OCI-LY3 (cell line): ENCODE data around the gene CEP112.

Source experiments
- H2AFZ ChIP-seq: fragments of 200-600, 300-600 bp; shearing (Covaris generic); 2 replicates; pipeline ENCODE4 v1.6.0; 2014; ENCODE audit warnings: antibody characterized with exemption, low read depth, low read length
- H3K27ac ChIP-seq: fragments of 200-600, 300-600 bp; sonication (generic); 2 replicates; pipeline ENCODE4 v1.5.1; 2014; ENCODE audit warnings: mild to moderate bottlenecking, low read length, moderate library complexity, mixed read lengths
- H3K27me3 ChIP-seq: fragments of 200-600, 300-600 bp; sonication (generic); 2 replicates; pipeline ENCODE4 v1.6.1; 2014; ENCODE audit warnings: low read depth, low read length, mixed read lengths
- H3K36me3 ChIP-seq: fragments of 200-600, 300-600 bp; sonication (generic); replicated peaks from 2 replicates; pipeline ENCODE3; 2014; ENCODE audit warnings: low read depth, low read length, mixed read lengths
- H3K4me1 ChIP-seq: fragments of 300-600, 200-600 bp; sonication (generic); 2 replicates; pipeline ENCODE4 v1.6.1; 2014; ENCODE audit warnings: low read length, mixed read lengths
- H3K4me2 ChIP-seq: fragments of 200-600, 300-600 bp; sonication (generic); 2 replicates; pipeline ENCODE4 v1.6.1; 2014; ENCODE audit warnings: low read length, mixed read lengths
- H3K4me3 ChIP-seq: fragments of 300-600, 200-600 bp; sonication (generic); 2 replicates; pipeline ENCODE4 v1.5.1; 2014; ENCODE audit warnings: antibody characterized with exemption, mild to moderate bottlenecking, low read length, moderate library complexity
- H3K79me2 ChIP-seq: fragments of 300-600, 200-600 bp; shearing (Covaris generic); 2 replicates; pipeline ENCODE4 v1.6.1; 2014; ENCODE audit warnings: mild to moderate bottlenecking, low read length, mixed read lengths
- H3K9ac ChIP-seq: fragments of 300-600, 200-600 bp; shearing (Covaris generic); 2 replicates; pipeline ENCODE4 v1.6.0; 2014; ENCODE audit warnings: mild to moderate bottlenecking, low read length, moderate library complexity
- H3K9me3 ChIP-seq: fragments of 200-600, 300-600 bp; shearing (Covaris generic); 2 replicates; pipeline ENCODE4 v1.6.1; 2014; ENCODE audit warnings: low read length, mixed read lengths; ENCODE audit not compliant: insufficient read depth
- H4K20me1 ChIP-seq: fragments of 200-600, 300-600 bp; sonication (generic); 2 replicates; pipeline ENCODE4 v1.6.1; 2016; ENCODE audit warnings: low read length, mixed read lengths; ENCODE audit not compliant: insufficient read depth
- CTCF ChIP-seq: fragments of 200-600, 300-600 bp; sonication (generic); IDR thresholded peaks from 2 replicates; pipeline ENCODE4 v1.5.1; 2014; ENCODE audit warnings: antibody characterized with exemption, low read length, low read depth
- EZH2phosphoT487 ChIP-seq: fragments of 200-600 bp; shearing (Covaris generic); IDR thresholded peaks from 2 replicates; pipeline ENCODE4 v1.6.1; 2018; ENCODE audit warnings: antibody characterized with exemption, mixed run types, low read depth

CEP112 gene

GRCh38 chr17:65626451-65626850, 565.5 kb downstream of the CEP112 start:
- Histone ChIP-seq H3K9ac (no peak overlapping the region), H3K4me3 (no peak overlapping the region), H2AFZ (no peak overlapping the region), H3K79me2 (no peaks in the 10 kb centered on the region), H3K27me3 (no peaks in the 10 kb centered on the region), H4K20me1 (no peaks in the 10 kb centered on the region), H3K9me3 (no peaks in the 10 kb centered on the region), H3K4me2 (no peak overlapping the region), H3K27ac (no peak overlapping the region), H3K36me3 (no peaks in the 10 kb centered on the region), H3K4me1 (peaks cover 20% of the 10 kb centered on the region)
- TF ChIP-seq CTCF (no peak), EZH2phosphoT487 (no peak)

- Histone ChIP-seq H3K4me2 (no peak overlapping the region), H4K20me1 (no peaks in the 10 kb centered on the region), H3K4me1 (no peaks in the 10 kb centered on the region), H3K9me3 (no peaks in the 10 kb centered on the region), H3K9ac (no peak overlapping the region), H3K27ac (no peak overlapping the region), H3K27me3 (no peaks in the 10 kb centered on the region), H3K4me3 (no peak overlapping the region), H3K36me3 (no peaks in the 10 kb centered on the region), H2AFZ (no peak overlapping the region), H3K79me2 (no peaks in the 10 kb centered on the region)
- TF ChIP-seq EZH2phosphoT487, result no peak
- no peak for TF ChIP-seq CTCF
Observed at GRCh38 chr17:65618516-65618915, 573.4 kb downstream of the CEP112 start.

- Histone ChIP-seq H3K4me2 (no peak overlapping the region), H3K9me3 (no peaks in the 10 kb centered on the region), H3K36me3 (no peaks in the 10 kb centered on the region), H3K9ac (no peak overlapping the region), H3K79me2 (no peaks in the 10 kb centered on the region), H4K20me1 (no peaks in the 10 kb centered on the region), H3K27ac (no peak overlapping the region), H3K4me1 (no peaks in the 10 kb centered on the region), H3K27me3 (no peaks in the 10 kb centered on the region), H3K4me3 (no peak overlapping the region), H2AFZ (no peak overlapping the region)
- TF ChIP-seq CTCF (no peak), EZH2phosphoT487 (no peak)
Observed at GRCh38 chr17:65617496-65617895, 574.4 kb downstream of the CEP112 start.

- Histone ChIP-seq H3K36me3 (no peaks in the 10 kb centered on the region), H3K27me3 (no peaks in the 10 kb centered on the region), H3K79me2 (no peaks in the 10 kb centered on the region), H2AFZ (no peak overlapping the region), H3K4me2 (no peak overlapping the region), H3K4me1 (no peaks in the 10 kb centered on the region), H3K9me3 (no peaks in the 10 kb centered on the region), H3K9ac (no peak overlapping the region), H3K4me3 (no peak overlapping the region), H3K27ac (no peak overlapping the region), H4K20me1 (no peaks in the 10 kb centered on the region)
- no peak for TF ChIP-seq CTCF
- TF ChIP-seq EZH2phosphoT487, result no peak
Observed at GRCh38 chr17:65609749-65610148, 582.2 kb downstream of the CEP112 start.
